ENCODE measurements around the gene UBE2E2.
"Not testable (repeated sequence)": the region's sequence is repeated elsewhere in the genome, so short reads cannot be mapped to it uniquely, and the experiment has no call there.

UBE2E2 gene

GRCh38 chr3:23594894-23595670 is 392.0 kb downstream of the UBE2E2 start:
- no peak for DNase-seq

DNA sequence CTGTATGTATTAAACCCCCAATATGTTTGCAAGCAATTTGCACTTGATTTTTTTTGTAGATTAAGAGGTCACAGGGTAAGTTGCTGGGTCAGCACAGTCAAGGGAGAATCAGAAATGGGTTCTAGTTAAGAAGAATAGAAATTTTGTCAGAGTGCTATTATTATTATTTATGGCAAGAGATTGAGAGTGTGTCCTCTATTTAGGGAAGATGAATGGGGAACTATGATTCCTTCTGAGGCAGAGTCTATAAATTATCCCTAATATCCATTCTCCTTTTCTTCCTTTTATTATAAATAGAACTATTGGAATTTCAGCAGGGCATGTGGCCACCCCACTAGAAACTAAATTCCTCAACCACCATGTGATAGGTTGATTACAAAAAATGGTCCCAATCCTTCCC is 392.7 kb downstream of the UBE2E2 start:
- DNase-seq: no peak

GRCh38 chr3:23600167-23600871 is 397.2 kb downstream of the UBE2E2 start:
- no peak for DNase-seq

GRCh38 chr3:23601091-23601822 is 398.1 kb downstream of the UBE2E2 start:
- DNase-seq: no peak

DNA sequence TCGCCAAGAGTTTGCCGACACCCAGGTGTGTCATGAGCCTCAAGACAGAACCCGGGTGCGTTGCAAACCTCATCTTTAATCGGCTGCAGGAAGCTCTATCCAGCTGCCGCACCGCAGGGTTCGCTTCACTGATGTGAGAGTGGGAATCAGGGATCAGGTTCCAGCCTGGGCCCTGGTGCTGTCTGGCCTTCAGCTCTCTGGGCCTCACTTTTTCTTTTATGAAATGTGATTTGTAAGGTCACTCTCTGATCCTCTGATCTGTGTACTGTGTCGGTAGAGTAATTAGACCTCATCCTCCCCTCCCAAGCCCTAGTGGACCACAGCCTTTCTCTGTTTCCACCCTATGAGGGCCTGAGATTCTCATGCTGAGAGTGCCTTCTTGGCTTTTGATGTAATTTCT is 399.8 kb downstream of the UBE2E2 start:
- DNase-seq: no peak

DNA sequence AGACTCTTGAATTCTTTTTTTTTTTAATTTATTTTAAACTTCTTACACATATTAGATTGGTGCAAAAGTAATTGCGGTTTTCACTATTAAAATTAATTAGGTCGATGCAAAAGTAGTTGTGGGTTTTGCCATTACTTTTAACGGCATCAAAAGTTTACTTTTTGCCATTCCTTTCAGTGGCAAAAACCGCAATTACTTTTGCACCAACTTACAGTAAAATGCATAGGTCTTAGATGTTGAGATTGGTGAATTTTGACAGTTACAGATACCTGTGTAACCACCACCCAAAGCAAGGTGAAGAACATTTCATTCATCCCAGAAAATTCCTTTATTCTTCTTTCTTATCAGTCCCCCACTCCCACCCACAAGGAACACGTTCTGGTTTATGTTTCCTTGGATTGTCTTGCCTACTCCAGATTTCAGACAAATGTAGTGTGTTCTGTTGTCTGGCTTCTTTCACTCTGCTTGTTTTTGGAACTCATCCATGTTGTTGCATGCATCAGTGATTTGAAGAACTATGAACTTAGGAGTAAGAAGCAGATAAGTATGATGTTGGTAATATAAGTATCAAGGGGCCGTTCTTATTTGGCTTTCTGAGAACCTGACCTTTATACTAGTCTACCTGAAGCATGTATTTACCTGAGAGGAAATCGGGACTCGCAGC is 404.2 kb downstream of the UBE2E2 start:
- no peak for DNase-seq

GRCh38 chr3:23608650-23609049 is 405.5 kb downstream of the UBE2E2 start:
- DNase-seq: no peak

GRCh38 chr3:23611737-23612295 is 408.7 kb downstream of the UBE2E2 start:
- no peak for DNase-seq

DNA sequence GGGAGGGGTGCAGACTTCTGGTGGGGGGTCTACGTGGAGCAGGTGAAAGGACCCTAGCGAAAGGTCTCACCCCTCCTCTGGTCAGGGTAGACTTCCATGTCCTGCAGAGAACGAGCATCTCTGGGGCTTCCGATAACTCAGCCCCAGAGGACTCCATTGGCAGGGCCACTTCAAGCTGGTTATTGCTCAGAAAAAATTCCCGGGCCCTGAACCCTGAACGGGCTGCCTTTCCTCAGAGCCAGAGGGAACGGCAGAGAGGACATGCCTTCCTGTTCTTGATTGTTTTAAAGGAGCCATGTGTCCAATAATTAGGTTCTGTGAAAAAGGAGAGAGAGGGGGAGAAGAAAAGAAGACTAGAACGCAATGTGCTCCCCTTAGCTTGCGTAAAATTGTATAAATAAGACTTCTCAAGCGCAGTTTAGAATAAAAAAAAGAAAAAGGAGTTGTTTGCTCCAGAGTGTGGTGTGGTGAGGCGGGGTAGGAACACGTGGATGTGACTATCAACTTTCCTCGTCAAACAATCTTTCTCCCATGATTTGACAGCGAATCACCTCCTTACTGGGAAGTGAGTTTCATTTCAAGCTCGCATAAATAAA is 409.3 kb downstream of the UBE2E2 start:
- DNase-seq: no peak

DNA sequence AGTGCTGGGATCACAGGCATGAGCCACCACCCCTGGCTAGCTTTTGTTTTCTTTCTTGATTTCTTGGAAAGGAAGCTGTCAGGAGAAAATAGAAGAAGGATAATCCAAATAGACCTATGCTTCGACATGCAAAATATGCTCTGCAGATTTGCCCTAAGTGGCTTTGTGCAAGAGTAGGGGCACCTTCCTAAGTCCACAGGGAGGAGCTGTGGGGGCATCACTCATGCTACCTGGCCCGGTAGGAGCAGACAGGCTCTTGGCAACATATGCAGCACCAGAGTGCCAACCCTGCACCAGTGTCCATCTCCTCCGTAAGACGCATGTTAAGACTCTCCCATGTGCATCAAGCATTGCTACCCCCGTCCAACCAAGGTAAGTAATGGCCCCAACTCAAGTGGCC is 411.9 kb downstream of the UBE2E2 start:
- DNase-seq: no peak

DNA sequence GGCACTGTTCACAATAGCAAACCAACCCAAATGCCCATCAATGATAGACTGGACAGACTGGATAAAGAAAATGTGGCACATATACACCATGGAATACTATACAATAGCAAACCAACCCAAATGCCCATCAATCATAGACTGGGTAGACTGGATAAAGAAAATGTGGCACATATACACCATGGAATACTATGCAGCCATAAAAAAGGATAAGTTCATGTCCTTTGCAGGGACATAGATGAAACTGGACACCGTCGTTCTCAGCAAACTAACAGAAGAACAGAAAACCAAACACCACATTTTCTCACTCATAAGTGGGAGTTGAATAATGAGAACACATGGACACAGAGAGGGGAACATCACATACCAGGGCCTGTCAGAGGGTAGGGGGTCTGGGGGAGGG is 415.3 kb downstream of the UBE2E2 start:
- not testable (repeated sequence) for DNase-seq

GRCh38 chr3:23619705-23620637 is 416.8 kb downstream of the UBE2E2 start:
- no peak for DNase-seq

DNA sequence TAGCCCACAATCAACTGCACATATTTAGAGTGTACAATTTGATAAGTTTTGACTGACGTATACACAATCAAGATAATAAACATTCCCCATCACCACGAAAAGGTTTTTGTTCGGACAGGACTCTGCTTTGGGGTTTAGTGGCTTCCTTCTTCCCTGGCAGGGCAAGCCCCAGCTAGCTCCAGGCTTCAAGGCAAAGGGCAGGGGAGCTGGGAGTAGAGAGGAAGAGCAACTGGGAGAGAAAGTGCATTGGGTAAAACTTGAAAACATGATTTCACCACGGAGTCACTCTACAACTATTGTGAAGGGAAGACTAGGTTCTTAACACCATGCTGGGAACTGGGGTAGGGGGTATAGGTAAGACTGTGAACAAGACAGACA is 417.5 kb downstream of the UBE2E2 start:
- no peak for DNase-seq

DNA sequence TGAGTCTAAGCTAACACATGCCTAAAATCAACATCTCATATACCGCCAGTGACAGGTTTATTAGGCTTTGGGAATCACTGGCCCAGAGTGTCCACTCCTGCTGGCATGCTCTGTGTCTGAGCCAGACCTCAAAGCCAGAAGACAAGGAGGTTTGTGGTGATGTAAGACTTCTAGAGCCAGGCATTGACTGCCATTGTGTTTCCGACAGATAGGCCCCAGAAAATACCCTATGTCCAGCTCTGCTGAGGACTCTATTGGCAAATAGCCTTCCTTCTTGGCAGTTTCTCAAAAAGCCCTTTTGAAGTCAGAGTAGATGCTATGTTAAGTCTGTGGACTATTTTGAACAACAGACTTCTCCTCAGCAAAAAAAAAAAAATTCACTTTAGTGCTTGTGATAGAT is 420.7 kb downstream of the UBE2E2 start:
- no peak for DNase-seq

- DNase-seq: no peak
These were observed 421.2 kb downstream of the UBE2E2 start for GRCh38 chr3:23624305-23624704.

GRCh38 chr3:23626442-23626841 is 423.3 kb downstream of the UBE2E2 start:
- DNase-seq: no peak

GRCh38 chr3:23629181-23629894 is 426.2 kb downstream of the UBE2E2 start:
- DNase-seq: no peak

DNA sequence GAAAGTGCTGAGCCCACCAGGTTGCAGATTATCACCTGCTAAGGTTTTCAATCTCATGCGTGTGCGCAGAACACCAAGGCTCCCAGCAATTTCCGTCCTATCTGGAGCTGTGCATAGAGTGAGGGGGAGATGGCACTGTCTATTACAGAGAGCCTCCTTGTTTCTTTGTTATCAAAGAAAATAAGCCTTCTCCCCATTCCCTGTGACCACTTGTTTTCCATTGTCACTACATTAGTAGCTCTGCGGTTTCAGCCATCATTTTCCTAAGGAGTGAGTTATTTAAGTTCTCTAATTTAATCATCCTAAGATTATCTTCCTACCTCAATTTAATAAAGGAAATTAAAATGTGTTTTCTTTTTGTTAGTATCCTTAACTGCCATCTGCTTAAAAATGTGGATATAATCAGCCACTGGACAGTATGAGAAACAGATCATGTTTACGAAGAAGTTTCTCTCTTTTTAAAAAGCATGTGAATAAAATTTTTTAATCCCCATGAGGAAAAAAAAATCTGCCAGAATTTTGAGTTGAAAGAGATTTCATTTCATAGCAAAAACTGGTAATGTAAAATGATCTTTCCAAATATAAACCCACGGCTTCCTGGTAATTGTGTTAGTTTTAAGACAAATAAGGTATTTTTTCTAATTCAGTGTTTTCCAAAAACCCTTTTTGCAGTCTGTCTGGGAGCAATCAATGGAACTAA is 430.3 kb downstream of the UBE2E2 start:
- no peak for DNase-seq

- DNase-seq: no peak
These were observed 434.2 kb downstream of the UBE2E2 start for GRCh38 chr3:23637339-23637738.

Measured in activated CD4-positive, alpha-beta T cell treated with anti-CD3 and anti-CD28 coated beads for 4 hours (primary cell).